CD8-positive, alpha-beta memory T cell (primary cell): Measurements from ENCODE around the gene BTN2A1. TPM values are rescaled to one million over a fixed set of nuclear protein-coding genes. Genes with fewer than 3 reads are reported as not detected.
A peak's percentile ranks its signal among the peaks of the same experiment; 100 is the strongest.

Experiments used
- CTCF ChIA-PET: fragments of 350-600 bp; sonication (Branson Sonifier 250); formaldehyde crosslinking; loops from one replicate; lab custom pipeline; 2021; ENCODE audit warnings: antibody characterized with exemption; lab: Charles Lee
- POLR2A ChIA-PET: fragments of 350-600 bp; sonication (Branson Sonifier 250); formaldehyde crosslinking; loops from one replicate; lab custom pipeline; 2021; ENCODE audit warnings: antibody characterized with exemption; lab: Charles Lee
- DNase-seq, 5 donors: peaks; one replicate each; pipeline versions ENCODE4 v3.0.0 to v3.0.0-alpha.2; 2020 to 2022; ENCODE audit warnings: mixed read lengths in 1 of 5
- H3K27ac ChIP-seq: one replicate; pipeline ENCODE4 v1.7.0; 2013; ENCODE audit warnings: low read depth, mild to moderate bottlenecking, low read length, moderate library complexity
- H3K27me3 ChIP-seq: 2 replicates; pipeline ENCODE4 v1.7.0; 2013; ENCODE audit warnings: low read length, mild to moderate bottlenecking; ENCODE audit not compliant: insufficient read depth, poor library complexity, severe bottlenecking
- H3K36me3 ChIP-seq: 2 replicates; pipeline ENCODE4 v1.7.0; 2013; ENCODE audit warnings: mild to moderate bottlenecking, low read length, moderate library complexity; ENCODE audit not compliant: insufficient read depth
- H3K4me1 ChIP-seq: 2 replicates; pipeline ENCODE4 v1.7.0; 2013; ENCODE audit warnings: mild to moderate bottlenecking, low read length, moderate library complexity; ENCODE audit not compliant: insufficient read depth
- H3K4me3 ChIP-seq: 2 replicates; pipeline ENCODE4 v1.7.0; 2013; ENCODE audit warnings: mild to moderate bottlenecking, low read length
- H3K9me3 ChIP-seq: 2 replicates; pipeline ENCODE4 v1.7.0; 2013; ENCODE audit warnings: mild to moderate bottlenecking, low read length
- H3K27ac Mint-ChIP-seq, 8 donors: one replicate each; pipeline ENCODE4 v1.8.0; 2020 to 2021; ENCODE audit warnings: mixed read lengths in 8 of 8, mild to moderate bottlenecking in 6 of 8, inconsistent platforms in 3 of 8, moderate library complexity in 3 of 8
- H3K27me3 Mint-ChIP-seq, 2 donors: one replicate each; pipeline ENCODE4 v1.8.0; 2020 to 2021; ENCODE audit warnings: mixed read lengths in 2 of 2, mild to moderate bottlenecking in 1 of 2, moderate library complexity in 1 of 2
- H3K36me3 Mint-ChIP-seq, 3 donors: one replicate each; pipeline ENCODE4 v1.8.0; 2020 to 2021; ENCODE audit warnings: mixed read lengths in 3 of 3, inconsistent platforms in 1 of 3, mild to moderate bottlenecking in 1 of 3
- H3K4me1 Mint-ChIP-seq, 3 donors: one replicate each; pipeline ENCODE4 v1.8.0; 2020 to 2021; ENCODE audit warnings: mixed read lengths in 3 of 3, inconsistent platforms in 1 of 3, mild to moderate bottlenecking in 1 of 3
- H3K4me3 Mint-ChIP-seq, 7 donors: one replicate each; pipeline ENCODE4 v1.8.0; 2020 to 2021; ENCODE audit warnings: mixed read lengths in 7 of 7, mild to moderate bottlenecking in 6 of 7, moderate library complexity in 4 of 7, inconsistent platforms in 2 of 7
- H3K9me3 Mint-ChIP-seq, 5 donors: one replicate each; pipeline ENCODE4 v1.8.0; 2020 to 2022; ENCODE audit warnings: mixed read lengths in 5 of 5, mild to moderate bottlenecking in 3 of 5, moderate library complexity in 2 of 5, inconsistent platforms in 1 of 5
- polyA plus RNA-seq: library from polyadenylated mRNA; unstranded; fragments of 300-500 nt; fragmentation: Illumina TruSeq; gene quantifications from one replicate; pipeline ENCODE4 v1.2.3, GENCODE V29; 2021
- total RNA-seq, 2 experiments: library from RNA; stranded (reverse); gene quantifications; one replicate each; pipeline ENCODE4 v1.2.3, GENCODE V29; 2021

BTN2A1 gene
- total and polyA plus RNA-seq, 3 experiments from 2014 or later: 14.4 to 26.4 (median 24.0) TPM

GRCh38 chr6:26436018-26436417 is 21.7 kb upstream of the BTN2A1 start:
- H3K9me3 Mint-ChIP-seq: peaks cover 4 to 15% (median 10%) of the 10 kb centered on the region in 5 donors
- ChIA-PET POLR2A (interaction anchor here (0.7 kb wide), 1 partner anchor 38 kb away, joined by 4 read pairs; no protein-coding TSS in a partner anchor), CTCF (no interaction called here)
- peaks cover 2 to 22% (median 16%) of the 10 kb centered on the region in 3 donors for H3K36me3 Mint-ChIP-seq
- H3K27ac ChIP-seq: no peak overlapping the region
- no peak overlapping the region for H3K4me3 Mint-ChIP-seq
- no peak for DNase-seq
- H3K4me1 Mint-ChIP-seq: peaks cover 14 to 22% (median 14%) of the 10 kb centered on the region in 3 donors
- peak overlapping the region in 1 of 8 donors; percentile 53 for H3K27ac Mint-ChIP-seq
- H3K27me3 Mint-ChIP-seq: no peaks in the 10 kb centered on the region
- H3K36me3 ChIP-seq: no peaks in the 10 kb centered on the region
- H3K27me3 ChIP-seq: no peaks in the 10 kb centered on the region
- H3K4me1 ChIP-seq: peaks cover 10% of the 10 kb centered on the region
- H3K9me3 ChIP-seq: no peaks in the 10 kb centered on the region
- H3K4me3 ChIP-seq: no peak overlapping the region

DNA sequence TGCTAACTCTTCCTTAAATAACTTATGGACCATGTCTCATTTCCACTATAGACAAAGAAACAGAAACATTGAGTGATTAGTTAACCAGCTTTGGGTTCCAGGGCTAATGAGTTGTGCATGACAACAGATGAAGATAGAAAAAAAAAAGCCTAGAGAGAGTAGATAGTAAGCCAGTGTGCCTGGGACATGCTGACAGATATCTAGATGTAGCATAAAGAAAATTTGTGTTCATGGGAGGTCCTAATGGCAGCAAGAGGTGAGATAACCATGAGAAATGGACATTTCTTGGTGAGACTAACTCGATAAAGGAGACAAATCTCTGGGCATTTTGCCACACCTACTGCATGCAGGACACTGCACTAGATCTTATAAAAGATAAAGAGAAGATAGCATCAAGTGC is 20.2 kb upstream of the BTN2A1 start:
- Histone ChIP-seq H3K9me3 (no peaks in the 10 kb centered on the region), H3K4me3 (no peak overlapping the region), H3K27ac (no peak overlapping the region), H3K36me3 (no peaks in the 10 kb centered on the region), H3K4me1 (peaks cover 15% of the 10 kb centered on the region), H3K27me3 (no peaks in the 10 kb centered on the region)
- CTCF ChIA-PET: no interaction called here
- H3K36me3 Mint-ChIP-seq: peaks cover 0 to 21% (median 12%) of the 10 kb centered on the region in 3 donors
- POLR2A ChIA-PET: no interaction called here
- no peaks in the 10 kb centered on the region for H3K27me3 Mint-ChIP-seq
- H3K4me3 Mint-ChIP-seq: peak overlapping the region in 2 of 7 donors; percentile 62 to 72
- H3K27ac Mint-ChIP-seq: peak overlapping the region in 1 of 8 donors; percentile 12
- H3K9me3 Mint-ChIP-seq: peaks cover 4 to 15% (median 10%) of the 10 kb centered on the region in 5 donors
- DNase-seq: no peak
- H3K4me1 Mint-ChIP-seq: peaks cover 23 to 32% (median 23%) of the 10 kb centered on the region in 3 donors

DNA sequence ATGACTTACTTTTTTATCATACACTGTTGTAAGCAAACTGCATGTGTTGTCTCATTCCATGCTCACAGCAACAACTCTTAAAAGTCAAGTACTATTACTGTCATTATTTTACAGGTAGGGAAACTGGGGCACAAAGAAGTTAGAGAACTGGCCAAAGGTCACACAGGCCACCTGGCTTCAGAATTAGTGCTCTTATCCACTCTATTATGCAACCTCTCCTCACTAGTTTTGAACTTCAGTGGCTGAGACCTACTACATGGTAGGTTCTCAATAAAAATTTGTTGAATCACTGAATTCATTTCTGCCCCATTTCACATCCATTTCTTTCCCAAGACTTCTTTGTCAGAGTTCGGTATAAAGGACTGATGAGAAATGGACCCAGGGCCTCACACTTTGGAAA is 19.8 kb upstream of the BTN2A1 start:
- Mint-ChIP-seq H3K36me3 (peaks cover under 1 to 24% (median 12%) of the 10 kb centered on the region in 3 donors), H3K9me3 (peaks cover 4 to 15% (median 10%) of the 10 kb centered on the region in 5 donors), H3K4me1 (peaks cover 27 to 37% (median 28%) of the 10 kb centered on the region in 3 donors), H3K27ac (peak overlapping the region in 1 of 8 donors; percentile 12), H3K4me3 (peak overlapping the region in 1 of 7 donors; percentile 62), H3K27me3 (no peaks in the 10 kb centered on the region)
- H3K27ac ChIP-seq: no peak overlapping the region
- no peak overlapping the region for H3K4me3 ChIP-seq
- ChIA-PET POLR2A (interaction anchor here (0.9 kb wide), 1 partner anchor 36 kb away, joined by 4 read pairs; no protein-coding TSS in a partner anchor), CTCF (no interaction called here)
- DNase-seq: no peak
- H3K9me3 ChIP-seq: no peaks in the 10 kb centered on the region
- no peaks in the 10 kb centered on the region for H3K36me3 ChIP-seq
- no peaks in the 10 kb centered on the region for H3K27me3 ChIP-seq
- peaks cover 20% of the 10 kb centered on the region for H3K4me1 ChIP-seq

GRCh38 chr6:26439151-26440125 is 18.3 kb upstream of the BTN2A1 start:
- CTCF ChIA-PET: interaction anchor here (0.6 to 1.1 kb wide), 2 partner anchors 133 to 156 kb away, joined by 3 read pairs; no protein-coding TSS in a partner anchor
- H3K36me3 ChIP-seq: peaks cover 3% of the 10 kb centered on the region
- peaks cover 0 to 6% (median 3%) of the 10 kb centered on the region in 5 donors for H3K9me3 Mint-ChIP-seq
- H3K27me3 Mint-ChIP-seq: no peaks in the 10 kb centered on the region
- POLR2A ChIA-PET: interaction anchor here (0.6 to 0.7 kb wide), 2 partner anchors 123 to 129 kb away, joined by 3 read pairs; no protein-coding TSS in a partner anchor
- no peaks in the 10 kb centered on the region for H3K27me3 ChIP-seq
- H3K4me1 ChIP-seq: peaks cover 24% of the 10 kb centered on the region
- peak overlapping the region; percentile 91 for H3K27ac ChIP-seq
- peaks cover 40 to 51% (median 42%) of the 10 kb centered on the region in 3 donors for H3K4me1 Mint-ChIP-seq
- peak in 1 of 5 donors; percentile 4 for DNase-seq
- H3K36me3 Mint-ChIP-seq: peaks cover 4 to 37% (median 10%) of the 10 kb centered on the region in 3 donors
- H3K4me3 Mint-ChIP-seq: peak overlapping the region; percentile 95 to 100 (median 99)
- no peaks in the 10 kb centered on the region for H3K9me3 ChIP-seq
- peak overlapping the region; percentile 97 to 100 (median 99) for H3K27ac Mint-ChIP-seq
- peak overlapping the region; percentile 92 for H3K4me3 ChIP-seq

DNA sequence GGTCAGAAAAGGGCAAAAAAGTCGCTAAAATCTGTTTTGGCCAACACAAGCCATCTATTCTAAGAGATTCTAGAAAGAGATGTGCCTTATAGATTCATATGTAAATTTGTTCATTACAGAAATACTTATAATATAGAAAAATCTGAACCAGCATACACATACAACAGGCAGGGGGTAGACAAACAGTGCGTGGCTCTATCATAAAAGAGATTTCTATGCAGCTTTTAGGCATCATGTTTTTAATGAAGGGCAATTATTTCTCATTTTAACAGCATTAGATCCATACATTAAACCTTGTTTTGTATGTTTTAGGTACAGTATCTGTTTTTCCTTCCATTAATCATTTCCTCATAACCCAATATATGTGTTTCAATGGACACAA is 16.8 kb upstream of the BTN2A1 start:
- Histone ChIP-seq H3K27ac (peak overlapping the region; percentile 91), H3K4me3 (peak overlapping the region; percentile 92), H3K36me3 (peaks cover 18% of the 10 kb centered on the region), H3K4me1 (peaks cover 39% of the 10 kb centered on the region), H3K27me3 (no peaks in the 10 kb centered on the region), H3K9me3 (no peaks in the 10 kb centered on the region)
- ChIA-PET POLR2A (no interaction called here), CTCF (no interaction called here)
- no peak for DNase-seq
- Mint-ChIP-seq H3K27me3 (no peaks in the 10 kb centered on the region), H3K36me3 (peaks cover 17 to 50% (median 19%) of the 10 kb centered on the region in 3 donors), H3K4me1 (peaks cover 56 to 67% (median 57%) of the 10 kb centered on the region in 3 donors), H3K27ac (peak overlapping the region; percentile 97 to 100 (median 99)), H3K4me3 (peak overlapping the region; percentile 95 to 100 (median 99)), H3K9me3 (no peaks in the 10 kb centered on the region)

DNA sequence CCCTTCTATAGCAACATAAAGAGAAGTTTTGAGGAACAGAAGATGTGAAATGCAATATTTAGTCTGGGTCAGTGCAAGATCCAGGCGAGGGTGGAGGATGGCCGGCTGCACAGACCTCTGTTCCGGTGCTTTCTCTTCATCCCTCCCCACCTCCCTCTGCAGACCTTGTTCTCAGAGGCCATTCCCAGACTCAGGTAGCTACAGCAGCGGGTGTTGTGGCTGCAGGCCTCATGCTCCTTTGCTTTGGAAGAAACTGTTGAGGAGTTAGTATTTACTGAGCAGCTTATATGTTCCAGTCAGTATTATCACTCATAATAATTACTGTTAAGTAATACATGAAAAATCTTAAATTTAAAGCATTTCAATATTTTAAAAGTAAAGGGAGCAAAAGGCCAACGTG is 15.8 kb upstream of the BTN2A1 start:
- no peaks in the 10 kb centered on the region for H3K9me3 Mint-ChIP-seq
- H3K27me3 Mint-ChIP-seq: no peaks in the 10 kb centered on the region
- peaks cover 65 to 77% (median 68%) of the 10 kb centered on the region in 3 donors for H3K4me1 Mint-ChIP-seq
- H3K4me1 ChIP-seq: peaks cover 49% of the 10 kb centered on the region
- H3K27ac ChIP-seq: peak overlapping the region; percentile 32
- peaks cover 19% of the 10 kb centered on the region for H3K36me3 ChIP-seq
- ChIA-PET POLR2A (interaction anchor here (0.6 kb wide), 1 partner anchor 33 kb away, joined by 3 read pairs; no protein-coding TSS in a partner anchor), CTCF (interaction anchor here (1.4 kb wide), 1 partner anchor 13 kb away, joined by 3 read pairs; no protein-coding TSS in a partner anchor)
- peak overlapping the region; percentile 92 for H3K4me3 ChIP-seq
- DNase-seq: no peak
- H3K4me3 Mint-ChIP-seq: peak overlapping the region; percentile 95 to 100 (median 99)
- no peaks in the 10 kb centered on the region for H3K27me3 ChIP-seq
- H3K9me3 ChIP-seq: no peaks in the 10 kb centered on the region
- peaks cover 20 to 59% (median 22%) of the 10 kb centered on the region in 3 donors for H3K36me3 Mint-ChIP-seq
- peak overlapping the region; percentile 74 to 99 (median 94) for H3K27ac Mint-ChIP-seq

GRCh38 chr6:26445934-26446667 is 11.7 kb upstream of the BTN2A1 start:
- H3K27ac ChIP-seq: no peak overlapping the region
- Mint-ChIP-seq H3K4me1 (peaks cover 55 to 80% (median 69%) of the 10 kb centered on the region in 3 donors), H3K36me3 (peaks cover 24 to 89% (median 47%) of the 10 kb centered on the region in 3 donors), H3K4me3 (peak overlapping the region; percentile 49 to 86 (median 74)), H3K27me3 (no peaks in the 10 kb centered on the region), H3K9me3 (no peaks in the 10 kb centered on the region), H3K27ac (peak overlapping the region; percentile 71 to 96 (median 89))
- CTCF ChIA-PET: interaction anchor here (0.6 to 2.4 kb wide), 2 partner anchors 101 to 105 kb away, joined by 3 to 12 read pairs; no protein-coding TSS in a partner anchor
- no peak overlapping the region for H3K4me3 ChIP-seq
- POLR2A ChIA-PET: interaction anchor here (1.3 kb wide), 1 partner anchor 10 kb away, joined by 3 read pairs; no protein-coding TSS in a partner anchor
- no peaks in the 10 kb centered on the region for H3K9me3 ChIP-seq
- H3K36me3 ChIP-seq: peaks cover 42% of the 10 kb centered on the region
- H3K27me3 ChIP-seq: no peaks in the 10 kb centered on the region
- peak; percentile 1 to 59 (median 22) for DNase-seq
- peaks cover 40% of the 10 kb centered on the region for H3K4me1 ChIP-seq
